T-helper 1 cell treated with Interleukin-12 subunit alpha and Interleukin-12 subunit beta and Interleukin-4 antibody, amounts not matched to agents 30 ng/mL and 1 ng/mL, for 36 hours (primary cell): ENCODE data around the gene ECHS1. TPM values are rescaled to one million over a fixed set of nuclear protein-coding genes. Genes with fewer than 3 reads are reported as not detected.

Source experiments
- intact Hi-C: fragments of 100-400 bp; cut with micrococcal nuclease; formaldehyde crosslinking; loops from one replicate; pipeline ENCODE4 v1.15.1; 2024
- total RNA-seq: library from RNA; stranded (reverse); gene quantifications from 2 replicates; pipeline ENCODE4 v1.2.3, GENCODE V29; 2022

ECHS1 gene
- total RNA-seq, 1 donor from 2014 or later, result 37.6 TPM

DNA sequence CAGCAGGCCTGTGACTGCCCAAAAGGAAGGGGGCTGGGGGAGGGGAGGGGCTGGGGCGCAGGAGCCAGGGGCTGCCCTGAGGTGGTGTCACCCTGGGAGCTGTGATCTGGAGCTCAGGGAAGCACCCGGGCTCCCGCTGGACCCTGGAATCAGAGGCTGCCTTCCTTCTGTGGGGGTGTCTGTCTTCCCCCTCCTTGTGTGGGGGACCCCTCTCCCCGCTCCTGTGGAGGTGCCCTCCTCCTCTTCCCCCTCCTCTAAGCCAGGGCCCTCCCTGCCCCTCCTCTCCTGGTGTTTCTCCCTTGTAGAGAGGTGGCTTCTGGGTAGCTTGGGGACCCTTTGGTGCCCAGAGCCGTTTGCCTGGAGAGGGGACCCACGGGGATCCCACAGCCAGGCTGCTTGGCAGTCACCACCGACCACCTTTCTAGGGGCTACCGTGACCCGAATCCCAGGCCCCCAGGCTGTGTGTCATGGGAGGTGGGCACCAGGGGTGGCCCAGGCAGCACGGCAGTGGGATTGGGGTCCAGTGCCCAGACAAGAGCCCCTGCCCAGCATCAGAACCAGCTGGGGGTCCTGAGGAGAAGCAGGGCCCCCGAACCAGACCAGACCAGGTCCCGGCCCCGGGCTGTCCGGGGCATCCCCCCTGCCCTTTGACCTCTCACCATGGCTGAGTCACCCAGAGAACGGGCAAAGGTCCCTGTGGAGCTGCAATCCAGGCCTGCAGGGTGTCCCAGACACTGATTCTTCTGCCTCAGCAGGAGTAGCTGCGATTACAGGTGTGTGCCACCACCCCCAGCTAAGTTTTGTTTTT lies 25.2 kb downstream of the ECHS1 start:
- intact Hi-C loops, result no loop called here

DNA sequence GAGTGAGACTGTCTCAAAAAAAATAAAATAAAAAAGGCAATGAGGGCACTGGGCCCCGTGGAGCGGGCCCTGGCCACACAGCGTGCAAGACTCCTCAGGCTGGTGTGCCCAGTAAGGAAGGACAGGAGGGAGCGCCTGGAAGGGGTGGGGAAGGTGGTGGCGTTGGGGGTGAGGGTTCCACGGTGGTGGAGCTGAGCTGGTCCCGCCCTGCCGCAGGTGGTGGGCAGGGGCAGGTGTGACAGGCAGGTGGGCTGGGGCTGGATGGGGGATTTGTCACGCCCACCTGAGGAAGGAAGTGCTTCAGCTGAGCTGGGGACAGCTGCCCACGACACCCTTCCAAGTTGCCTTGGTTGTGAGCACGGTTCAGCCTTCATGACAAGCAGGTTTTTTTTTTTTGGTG lies 26.7 kb downstream of the ECHS1 start:
- intact Hi-C loops, result no loop called here

DNA sequence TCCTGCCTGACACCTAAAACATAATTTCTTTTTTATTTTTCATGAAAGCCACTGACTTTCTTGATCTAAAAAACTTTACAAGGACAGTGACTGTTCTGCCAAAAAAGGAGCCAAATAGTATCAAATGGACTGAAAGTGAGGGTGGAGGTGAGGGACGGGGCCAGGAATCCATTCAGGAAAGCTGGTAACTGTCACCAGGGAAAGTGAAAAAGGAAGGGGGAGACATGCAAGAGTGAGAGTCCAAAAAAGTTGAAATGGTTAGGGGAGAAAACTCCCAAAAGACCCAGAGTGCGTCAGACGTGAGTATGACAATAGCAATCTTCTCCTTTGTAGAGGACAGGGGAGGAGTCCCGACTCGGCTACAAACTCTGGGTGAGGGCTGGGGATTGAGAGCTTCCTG lies 28.9 kb downstream of the ECHS1 start:
- intact Hi-C loops, result no loop called here

DNA sequence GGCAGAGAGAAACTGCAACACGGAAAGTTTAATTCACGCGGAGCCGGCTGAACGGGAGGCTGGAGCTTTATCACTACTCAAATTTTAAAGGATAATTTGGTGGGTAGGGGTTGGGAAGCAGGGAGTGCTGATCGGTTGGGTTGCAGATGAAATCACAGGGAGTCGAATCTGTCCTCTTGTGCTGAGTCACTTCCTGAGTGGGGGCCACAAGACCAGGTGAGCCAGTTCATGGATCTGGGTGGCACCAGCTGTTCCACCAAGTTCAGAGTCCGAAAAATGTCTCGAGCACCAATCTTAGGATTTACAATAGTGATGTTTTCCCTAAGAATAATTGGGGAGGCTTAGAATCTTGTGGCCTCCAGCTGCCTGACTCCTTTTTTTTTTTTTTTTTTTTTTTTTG lies 29.6 kb downstream of the ECHS1 start:
- intact Hi-C loops, result no loop called here

DNA sequence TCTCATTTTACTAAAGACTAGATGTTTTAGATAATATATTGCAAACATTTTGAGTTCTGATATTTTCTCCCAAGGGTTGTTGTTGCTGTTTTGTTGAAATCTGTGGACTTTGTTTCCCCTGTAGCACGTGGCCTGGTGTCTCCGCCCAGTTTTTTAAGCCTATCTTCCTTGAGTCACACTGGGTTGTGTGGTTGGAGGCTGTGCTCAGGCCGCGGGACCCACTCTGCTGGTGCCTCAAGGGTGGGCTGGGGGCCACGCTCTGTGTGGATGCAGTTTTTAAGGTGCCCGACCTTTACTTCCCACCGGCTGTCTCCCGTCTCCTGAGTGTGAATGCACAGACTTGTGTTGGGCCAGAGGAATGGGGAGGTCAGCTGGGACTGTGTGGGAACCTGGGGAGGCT lies 30.2 kb downstream of the ECHS1 start:
- intact Hi-C loops, result no loop called here

DNA sequence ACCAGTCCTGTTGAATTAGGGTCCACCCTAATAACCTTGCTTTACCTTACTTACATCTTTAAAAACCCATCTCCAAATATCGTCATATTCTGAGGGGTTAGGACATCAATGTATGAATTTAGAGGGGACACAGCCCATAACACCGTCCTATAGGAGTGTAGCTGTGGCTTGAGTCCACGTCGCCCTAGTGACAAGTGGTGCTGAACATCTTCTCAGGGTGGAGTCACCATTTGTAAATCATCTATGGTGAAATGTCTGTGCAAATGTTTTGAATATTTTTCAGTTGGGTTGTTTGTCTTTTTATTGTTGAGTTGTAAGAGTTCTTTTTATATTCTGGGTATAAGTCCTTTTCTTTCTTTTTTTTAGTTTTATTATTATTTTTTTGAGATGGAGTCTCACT lies 31.2 kb downstream of the ECHS1 start:
- intact Hi-C loops, result no loop called here

DNA sequence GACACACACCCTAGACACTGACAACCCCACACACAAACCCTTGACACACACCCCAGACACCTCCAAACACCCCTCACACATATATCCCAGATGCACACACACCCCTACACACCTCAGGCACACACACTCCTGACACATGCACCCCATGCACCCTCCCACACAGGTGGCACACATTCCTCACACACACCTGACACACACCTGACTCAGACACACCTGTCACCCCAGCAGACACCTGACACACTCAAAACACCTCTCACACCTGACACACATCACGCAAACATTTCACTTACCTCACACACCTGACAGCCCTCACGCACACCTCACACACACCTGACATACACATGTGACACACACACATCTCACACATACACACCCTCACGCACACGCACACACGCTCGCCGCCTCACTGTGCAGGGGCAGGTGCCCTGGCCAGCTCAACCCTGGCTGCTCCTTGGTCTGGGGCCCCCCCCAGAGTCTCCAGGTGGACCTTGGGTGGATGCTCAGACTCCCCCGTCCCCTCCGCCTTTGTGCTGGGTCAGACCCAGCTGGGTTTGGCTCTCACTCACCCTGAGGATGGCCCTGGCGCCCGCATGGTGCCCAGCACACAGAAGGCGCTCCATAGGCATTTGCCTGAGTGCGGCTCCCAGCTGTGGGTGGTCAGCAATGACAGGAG lies 33.3 kb downstream of the ECHS1 start:
- intact Hi-C loops, result no loop called here

DNA sequence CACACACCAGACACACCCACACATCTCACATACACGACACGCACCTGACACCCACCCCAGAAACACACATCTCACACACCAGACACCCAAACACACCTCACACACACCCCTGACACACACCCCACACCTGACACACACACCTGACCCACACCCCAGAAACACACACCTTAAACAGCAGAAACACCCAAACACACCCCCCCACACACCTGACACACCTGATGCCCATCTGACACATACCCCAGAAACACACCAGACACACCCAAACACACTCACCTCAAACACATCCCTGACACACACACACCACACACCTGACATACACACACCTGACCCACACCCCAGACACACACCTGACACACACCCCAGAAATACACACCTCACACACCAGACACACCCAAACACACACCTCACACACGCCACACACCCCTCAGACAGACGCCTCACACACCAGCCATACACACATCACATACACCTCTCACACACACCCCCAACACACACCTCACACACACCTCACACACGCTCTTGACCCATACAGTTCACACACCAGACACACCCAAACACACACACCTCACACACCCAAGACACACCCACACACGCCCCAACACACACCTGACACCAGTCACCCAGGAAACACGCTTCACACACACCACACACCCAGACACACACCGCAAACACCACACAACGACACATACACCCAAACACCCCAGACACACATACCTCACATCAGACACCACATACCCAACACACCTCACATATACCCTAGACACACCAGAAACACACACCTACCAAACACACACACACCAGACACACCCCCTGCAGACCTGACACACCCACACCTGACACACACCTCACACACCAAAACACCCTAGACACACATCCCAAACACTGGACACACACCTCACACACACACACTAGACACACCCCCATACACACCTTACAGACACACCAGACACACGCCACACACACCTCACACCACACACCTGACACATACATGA lies 34.8 kb downstream of the ECHS1 start:
- intact Hi-C loops, result no loop called here

DNA sequence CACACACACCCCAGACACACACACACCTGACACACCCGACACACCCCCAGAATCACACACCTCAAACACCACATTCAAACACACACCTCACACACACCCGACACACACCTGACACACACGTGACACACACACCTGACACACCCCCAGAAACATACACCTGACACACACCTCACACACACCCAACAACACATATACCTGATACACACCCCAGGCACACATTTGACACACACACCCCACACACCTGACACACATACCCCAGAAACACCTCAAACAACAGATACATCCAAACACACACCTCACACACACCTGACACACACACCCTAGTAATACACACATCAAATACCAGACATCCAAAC lies 35.8 kb downstream of the ECHS1 start:
- intact Hi-C loops, result no loop called here

DNA sequence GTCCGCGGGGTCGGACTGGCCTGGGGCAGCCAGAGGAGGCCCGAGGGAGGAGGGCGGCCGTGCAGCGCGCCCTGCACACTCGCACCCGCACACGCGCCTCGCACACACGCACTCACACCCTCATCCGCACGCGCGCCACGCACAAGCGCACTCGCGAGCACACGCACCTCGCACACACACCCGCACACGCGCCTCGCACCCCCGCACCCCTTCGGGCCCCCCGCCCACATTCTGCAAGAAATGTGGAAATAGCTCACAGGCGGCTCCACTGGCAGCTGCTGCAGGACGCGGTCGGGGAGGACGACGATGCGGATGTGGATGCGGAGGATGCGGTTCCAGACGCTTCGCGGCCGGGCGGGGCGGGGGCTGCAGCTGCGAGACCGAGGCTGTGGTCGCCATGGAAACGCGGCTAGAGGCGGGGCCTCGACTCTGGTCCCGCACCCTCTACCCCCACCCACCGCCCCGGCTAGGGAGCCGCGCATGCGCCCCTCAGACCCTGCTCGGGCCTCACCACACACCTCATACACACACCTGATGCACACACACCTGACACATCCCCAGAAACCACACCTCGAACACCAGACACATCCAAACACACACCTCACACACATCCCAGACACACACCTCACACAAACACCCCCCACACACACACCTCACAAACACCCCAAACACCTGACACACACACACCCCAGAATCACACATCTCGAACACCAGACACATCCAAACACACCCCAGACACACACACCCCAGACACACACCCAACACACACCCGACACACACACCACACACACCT lies 36.4 kb downstream of the ECHS1 start, which contains the start of gene CALY:
Gene CALY (minus strand): TSS at position 320 of the 793 bp plus-strand sequence. CDS start 7,907 bp downstream, outside the sequence.
- intact Hi-C loops, result loop anchor here (1.0 kb wide), 1 partner anchor 21 kb away; no protein-coding TSS in a partner anchor

DNA sequence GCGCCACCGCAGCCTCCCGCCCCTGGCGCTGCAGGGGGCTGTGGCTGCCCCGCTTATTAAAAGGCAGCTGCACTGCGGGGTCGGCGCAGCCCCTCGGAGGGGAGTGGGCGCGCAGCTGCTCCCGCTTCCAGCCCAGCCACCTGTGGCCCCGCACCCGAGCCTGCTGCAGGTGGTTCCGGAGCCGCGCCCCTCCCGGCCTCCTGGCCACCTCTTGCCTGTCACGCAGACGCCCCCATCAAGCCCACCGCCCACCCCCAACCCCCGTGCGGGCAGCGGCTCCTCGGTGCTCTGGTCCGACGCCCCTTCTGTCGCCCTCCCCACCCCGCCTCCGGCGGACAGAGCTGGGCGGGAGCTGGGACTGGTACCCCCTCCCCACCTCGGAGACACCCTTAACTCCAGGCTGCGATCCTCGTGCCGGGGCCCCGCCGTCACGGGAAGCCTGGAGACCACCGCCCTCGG lies 37.0 kb downstream of the ECHS1 start:
- intact Hi-C loops, result loop anchor here (1.0 kb wide), 1 partner anchor 21 kb away; no protein-coding TSS in a partner anchor

DNA sequence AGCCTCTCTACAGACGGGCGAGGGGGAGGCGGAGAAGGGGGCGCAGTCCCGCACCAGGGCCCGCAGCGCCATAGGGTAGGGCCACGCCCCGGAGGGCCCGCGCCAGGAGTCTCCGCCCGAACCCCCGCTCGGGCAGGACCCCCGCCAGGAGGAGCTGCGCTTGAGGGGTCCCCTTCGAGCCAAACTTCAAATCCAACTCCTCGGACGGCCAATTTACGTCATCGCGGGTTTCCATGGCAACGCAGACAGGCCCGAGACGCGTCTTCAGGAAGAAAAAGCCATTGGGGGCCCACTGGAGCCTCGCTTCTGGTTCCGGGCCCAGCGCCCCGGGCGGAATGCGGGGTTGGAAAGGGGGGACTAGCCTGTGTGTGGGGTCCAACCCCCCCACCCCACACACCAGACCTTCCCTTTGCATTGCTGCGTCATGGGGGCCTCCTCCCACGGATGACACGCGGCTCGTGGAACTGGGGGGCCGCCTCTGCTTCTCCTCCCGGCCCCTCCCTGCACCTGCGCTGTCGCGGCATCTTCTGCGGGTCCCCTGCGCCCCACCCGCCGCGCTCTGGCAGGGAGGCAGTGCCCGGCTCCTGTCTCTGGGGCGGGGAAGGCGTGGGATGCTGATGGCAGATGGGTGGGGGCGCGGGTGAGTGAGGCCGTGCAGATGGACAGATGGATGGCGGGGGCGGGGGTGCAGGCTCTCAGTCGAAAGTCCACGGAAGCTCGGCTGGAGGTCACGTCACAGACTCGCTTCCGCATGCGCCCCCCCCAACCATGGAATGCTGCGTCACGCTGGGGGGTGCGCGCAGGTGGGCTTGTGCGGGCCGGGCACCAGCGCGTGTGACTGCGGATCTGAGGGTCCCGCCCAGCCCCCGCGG lies 37.7 kb downstream of the ECHS1 start:
- intact Hi-C loops, result loop anchor here (1.0 kb wide), 2 partner anchors 22 to 28 kb away; no protein-coding TSS in a partner anchor

DNA sequence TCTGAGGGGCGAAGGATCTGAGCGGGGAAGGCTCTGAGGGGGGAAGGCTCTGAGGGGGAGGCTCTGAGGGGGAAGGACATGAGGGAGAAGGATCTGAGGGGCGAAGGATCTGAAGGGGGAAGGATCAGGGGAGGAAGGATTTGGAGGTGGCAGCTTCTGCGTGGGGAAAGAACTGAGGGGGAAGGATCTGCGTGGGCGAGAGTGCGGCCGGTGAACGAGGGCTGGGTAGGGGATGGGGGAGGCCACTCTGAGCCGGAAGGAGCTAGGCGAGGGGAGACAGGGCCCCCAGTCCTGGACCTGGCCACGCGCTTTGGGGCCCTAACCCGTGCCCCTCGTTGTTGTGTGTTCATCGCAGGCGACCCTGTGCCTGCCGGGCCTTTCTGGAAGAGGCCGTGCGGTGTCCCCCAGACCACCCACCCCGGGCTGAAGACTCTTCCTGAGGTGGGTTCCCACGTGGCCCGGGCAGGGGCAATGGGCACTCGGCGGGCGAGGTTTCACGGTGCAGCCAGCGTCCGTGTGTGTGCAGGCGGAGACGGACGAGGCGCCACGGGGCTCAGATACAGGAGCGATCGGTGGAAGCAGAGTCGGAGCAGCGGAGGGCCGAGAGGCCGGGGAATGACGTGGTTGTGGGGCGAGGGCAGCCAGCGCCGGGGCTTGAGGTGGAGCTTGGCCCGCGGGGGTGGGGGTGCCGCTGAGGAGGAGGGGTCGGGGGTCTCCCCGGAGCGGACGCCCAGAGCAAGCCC lies 38.5 kb downstream of the ECHS1 start:
- intact Hi-C loops, result loop anchor here (1.0 kb wide), 1 partner anchor 27 kb away; no protein-coding TSS in a partner anchor

DNA sequence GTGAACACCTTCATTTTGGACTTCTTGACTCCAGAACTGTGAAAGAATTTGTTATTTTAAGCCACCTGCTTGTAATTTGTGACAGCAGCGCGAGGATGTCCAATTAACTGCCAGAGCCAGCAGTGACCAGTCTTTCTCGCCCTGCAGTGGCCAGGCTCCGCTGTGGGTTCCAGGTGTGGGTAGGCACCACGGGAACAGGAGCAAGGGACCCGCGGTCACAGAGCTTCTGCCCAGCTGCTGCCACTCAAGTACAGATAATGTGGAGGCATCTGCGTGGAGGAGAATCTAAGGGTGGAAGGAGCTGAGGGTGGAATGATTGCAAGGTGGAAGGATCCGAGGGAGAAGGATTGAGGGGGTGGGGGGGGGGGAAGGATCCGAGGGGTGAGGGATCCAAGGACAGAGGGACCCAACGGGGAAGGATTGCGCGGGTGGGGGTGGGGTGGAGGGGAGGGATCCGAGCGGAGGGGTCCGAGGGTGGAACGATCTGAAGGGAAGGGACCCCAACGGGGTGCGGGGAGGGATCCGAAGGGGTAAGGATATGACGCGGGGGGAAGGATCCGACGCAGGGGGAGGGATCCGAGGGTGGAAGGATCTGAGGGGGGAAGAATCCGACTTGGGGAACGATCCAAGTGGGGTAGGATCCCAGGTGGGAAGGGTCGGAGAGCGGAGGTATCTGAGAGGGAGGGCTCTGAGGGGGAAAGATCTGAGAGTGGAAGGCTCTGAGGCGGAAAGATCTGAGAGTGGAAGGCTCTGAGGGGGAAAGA lies 40.0 kb downstream of the ECHS1 start:
- intact Hi-C loops, result no loop called here

DNA sequence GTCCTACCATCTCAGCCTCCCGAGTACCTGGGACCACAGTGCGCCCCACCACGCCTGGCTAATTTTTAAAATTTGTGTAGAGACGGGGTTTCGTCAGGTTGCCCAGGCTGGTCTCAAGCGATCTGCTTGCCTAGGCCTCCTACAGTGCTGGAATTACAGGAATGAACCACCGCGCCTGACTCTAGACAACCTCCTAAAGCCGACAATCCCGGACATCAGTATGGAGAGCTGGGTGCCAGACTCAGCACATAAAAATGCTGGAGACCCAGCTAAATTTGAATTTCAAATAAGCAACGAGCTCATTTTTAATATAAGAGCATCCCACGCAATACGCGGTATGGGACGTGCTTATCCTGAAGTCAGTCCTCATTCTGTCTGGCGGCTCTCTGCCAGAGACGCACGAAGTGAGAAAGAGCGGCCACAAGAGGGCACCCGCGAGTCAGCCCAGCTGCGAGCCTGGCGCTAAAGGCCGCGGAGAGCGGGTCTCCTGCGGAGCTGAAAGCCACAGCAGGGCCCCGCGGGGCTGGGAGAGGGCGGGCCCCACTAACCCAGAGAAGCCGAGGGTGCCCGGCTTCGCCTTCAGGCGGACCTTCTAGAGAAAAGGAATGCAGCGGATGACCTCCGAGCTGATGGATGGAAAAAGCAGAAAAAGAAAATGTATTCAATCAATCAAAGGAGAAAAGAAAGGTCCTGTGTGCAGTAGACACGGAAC lies 43.5 kb downstream of the ECHS1 start:
- intact Hi-C loops, result loop anchor here (1.0 to 2.0 kb wide), 6 partner anchors 20 to 191 kb away; partner anchors contain the start of genes ECHS1, FUOM and MTG1

DNA sequence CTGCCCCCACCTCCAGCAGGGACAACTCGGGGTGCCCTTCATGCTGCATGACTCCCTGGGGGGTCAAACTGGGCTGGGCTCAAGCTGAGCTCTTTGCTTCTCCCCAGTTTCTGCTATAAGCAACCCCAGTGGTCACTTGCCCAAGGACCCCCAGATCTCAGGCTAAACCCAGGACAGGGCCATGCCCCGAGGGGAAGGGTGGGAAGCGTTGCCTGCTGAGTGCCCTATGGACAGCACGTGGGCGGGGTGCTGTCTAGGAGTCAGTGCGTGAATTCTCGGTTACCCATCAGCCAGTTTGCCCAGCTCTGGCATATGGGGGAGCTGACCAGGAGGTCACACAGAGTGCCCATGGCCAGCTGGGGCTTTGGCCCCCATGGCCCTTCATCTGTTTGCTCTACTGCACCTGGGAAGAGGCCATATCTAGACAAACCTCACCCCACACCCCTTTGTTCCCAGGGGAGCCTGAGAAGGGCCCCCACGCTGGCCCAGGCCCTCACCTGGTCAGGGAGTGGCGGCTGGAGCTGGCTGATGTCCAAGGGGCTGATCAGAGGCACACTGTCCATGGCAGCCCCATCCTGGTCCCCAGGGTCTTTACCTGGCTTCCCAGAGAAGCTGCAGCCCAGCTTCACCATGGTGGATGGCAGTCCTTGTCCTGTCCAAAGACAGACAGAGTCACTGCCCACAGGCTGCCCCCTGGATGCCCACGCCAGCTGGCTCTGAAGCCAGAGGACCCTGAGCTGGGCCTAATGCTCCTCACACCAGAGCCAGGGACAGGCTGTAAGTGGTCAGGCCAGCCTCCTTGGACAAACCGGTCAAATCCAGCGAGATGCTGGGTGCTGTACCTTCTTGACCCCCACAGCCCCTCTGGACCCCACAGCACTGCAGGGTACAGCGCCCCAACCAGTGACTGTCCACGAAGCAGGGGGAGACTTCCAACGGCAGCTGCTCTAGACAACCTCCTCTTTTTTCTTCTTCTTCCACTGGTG lies 44.5 kb downstream of the ECHS1 start:
- intact Hi-C loops, result loop anchor here (1.0 to 2.0 kb wide), 6 partner anchors 19 to 192 kb away; partner anchors contain the start of genes ECHS1, FUOM and MTG1
